Heart left ventricle (tissue), 16 donors: ENCODE results near the gene FRMD1. TPM values are rescaled to one million over a fixed set of nuclear protein-coding genes. Genes with fewer than 3 reads are reported as not detected.

ENCODE experiments used
- ATAC-seq, 4 donors: fragments of 200-7000 bp; cut with Tn5 transposase; one replicate each; pipeline ENCODE4 v1.9.1; 2020 to 2022; ENCODE audit warnings: moderate library complexity in 4 of 4, mild to moderate bottlenecking in 3 of 4, moderate number of reproducible peaks in 1 of 4
- DNase-seq, 5 donors: peaks; one replicate each; pipeline ENCODE4 v3.0.0-alpha.2; 2020
- H3K27ac ChIP-seq, 12 donors: fragments of 200-600 bp; sonication (generic) in 4 of 12; one replicate each; pipeline versions ENCODE4 v1.5.0 to v1.8.0; 2016 to 2022; ENCODE audit warnings: mild to moderate bottlenecking in 2 of 12
- H3K27me3 ChIP-seq, 9 donors: fragments of 200-600 bp; sonication (generic) in 2 of 9; one replicate each; pipeline versions ENCODE4 v1.5.1 to v1.8.0; 2016 to 2022; ENCODE audit warnings: mild to moderate bottlenecking in 3 of 9
- H3K36me3 ChIP-seq, 9 donors: fragments of 200-600 bp; sonication (generic) in 2 of 9; one replicate each; pipeline versions ENCODE4 v1.5.0 to v1.8.0; 2018 to 2022; ENCODE audit warnings: mild to moderate bottlenecking in 2 of 9
- H3K4me1 ChIP-seq, 12 donors: fragments of 200-600 bp; sonication (generic) in 4 of 12; one replicate each; pipeline versions ENCODE4 v1.5.0 to v1.8.0; 2016 to 2022; ENCODE audit warnings: mild to moderate bottlenecking in 3 of 12
- H3K4me3 ChIP-seq, 12 donors: fragments of 200-600 bp; sonication (generic) in 4 of 12; one replicate each; pipeline versions ENCODE4 v1.5.0 to v1.8.0; 2017 to 2022; ENCODE audit warnings: mild to moderate bottlenecking in 9 of 12, moderate library complexity in 4 of 12
- H3K9me3 ChIP-seq, 12 donors: fragments of 200-600 bp; sonication (generic) in 4 of 12; one replicate each; pipeline versions ENCODE4 v1.5.0 to v1.8.0; 2016 to 2022; ENCODE audit warnings: mild to moderate bottlenecking in 1 of 12
- POLR2A ChIP-seq, 2 donors: fragments of 450-650 bp; IDR thresholded peaks; one replicate each; pipeline ENCODE4 v1.6.1; 2017; ENCODE audit warnings: antibody characterized with exemption in 2 of 2, mild to moderate bottlenecking in 2 of 2, moderate library complexity in 2 of 2
- WGBS, 4 donors: extraction: QIAGEN DNeasy Blood & Tissue Kit in 2 of 4; methylation state at CpG; one replicate each; pipeline versions ENCODE4 v1.1.5 to v1.1.7; 2013 to 2018; 5-methylcytosine and 5-hydroxymethylcytosine counted together
- intact Hi-C, 10 donors: fragments of 100-400 bp; cut with DNase I; formaldehyde crosslinking; loops; one replicate each; pipeline versions ENCODE4 v1.11.1 to v1.14.2; 2022
- polyA plus RNA-seq, 2 donors: library from polyadenylated mRNA; stranded (reverse); fragments of 200-250 nt; gene quantifications; one replicate each; pipeline ENCODE4 v1.2.3, GENCODE V29; 2013
- total RNA-seq, 9 donors: library from RNA; depleted of rRNA in 2 of 9; stranded (reverse); fragments of >200 nt in 2 of 9; fragmentation: NEBNext Ultra II Directional in 3 of 9; extraction: Animal tissue kit (Norgen Biotek cat#: 25700) in 3 of 9; gene quantifications; one replicate each; pipeline versions ENCODE4 v1.1.0 to v1.2.4, GENCODE V29; 2016 to 2023
- TF ChIP-seq, protein P1 (sequence below), 12 donors: fragments of 200-600 bp; sonication (generic) in 4 of 12; IDR thresholded peaks; one replicate each; pipeline versions ENCODE4 v1.5.0 to v1.8.0; 2018 to 2022; ENCODE audit warnings: antibody characterized with exemption in 12 of 12, mild to moderate bottlenecking in 5 of 12
- donor health status: ischemic (EF 13 %, LVEDD 7.1; RV severe dilation, severe dysfunction).
- donor health status: healthy with polysubstance abuse.
- donor health status: DM: no; HTN: yes; CAD: no.
- donor health status: DM: no; HTN: no; CAD: no.
- donor health status: ischemic (EF 25% LVEDD 6.9; RV normal size, moderate dysfunction).
- donor health status: ischemic (EF 25% LVEDD 5.7; RV mildly dilated, moderate dysfunction).
- donor health status: healthy.
- donor health status: DM: yes; HTN: yes; CAD: no.
- donor health status: ischemic (EF 35%, LVEDD 5.7; RV mildly dilated, moderate dysfunction).
- donor health status: nonischemic (EF 11% LVEDD 7.7; RV severe dilation, severe dysfunction).
- donor health status: DM: yes; HTN: yes; CAD: no.
- donor health status: PGD.
- donor health status: ischemic (EF 29% LVEDD 5.4; RV normal size, mild dysfunction).
- donor health status: nonischemic (EF 23%, LVEDD 6.1; RV moderate dilation, normal function).

Gene FRMD1
- total and polyA plus RNA-seq, 11 donors: 0.04 to 0.50 (median 0.14) TPM; not detected in 7

DNA sequence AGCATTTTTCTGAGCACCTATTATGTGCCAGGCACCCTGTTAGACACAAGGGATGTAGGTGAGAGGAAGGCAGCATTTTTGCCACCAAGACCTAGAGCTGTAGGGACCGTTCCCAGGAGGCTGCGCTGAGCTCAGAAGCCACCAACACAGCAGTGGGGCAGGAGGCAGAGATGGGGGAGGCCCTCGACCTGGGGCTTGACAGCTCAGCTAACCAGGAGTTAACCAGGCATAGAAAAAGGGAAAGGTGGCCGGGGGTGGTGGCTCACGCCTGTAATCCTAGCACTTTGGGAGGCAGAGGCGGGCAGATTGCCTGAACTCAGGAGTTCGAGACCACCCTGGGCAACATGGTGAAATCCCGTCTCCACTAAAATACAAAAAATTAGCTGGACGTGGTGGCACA is 52.1 kb downstream of the FRMD1 start:
- DNase-seq (peak in 2 of 5 donors; percentile 2 to 11), ATAC-seq (no peak)
- no peaks in the 10 kb centered on the region for H3K36me3 ChIP-seq
- H3K27me3 ChIP-seq: no peaks in the 10 kb centered on the region
- TF ChIP-seq POLR2A (IDR thresholded peaks at IDR 0.05): no peak
- TF ChIP-seq, protein P1, sequence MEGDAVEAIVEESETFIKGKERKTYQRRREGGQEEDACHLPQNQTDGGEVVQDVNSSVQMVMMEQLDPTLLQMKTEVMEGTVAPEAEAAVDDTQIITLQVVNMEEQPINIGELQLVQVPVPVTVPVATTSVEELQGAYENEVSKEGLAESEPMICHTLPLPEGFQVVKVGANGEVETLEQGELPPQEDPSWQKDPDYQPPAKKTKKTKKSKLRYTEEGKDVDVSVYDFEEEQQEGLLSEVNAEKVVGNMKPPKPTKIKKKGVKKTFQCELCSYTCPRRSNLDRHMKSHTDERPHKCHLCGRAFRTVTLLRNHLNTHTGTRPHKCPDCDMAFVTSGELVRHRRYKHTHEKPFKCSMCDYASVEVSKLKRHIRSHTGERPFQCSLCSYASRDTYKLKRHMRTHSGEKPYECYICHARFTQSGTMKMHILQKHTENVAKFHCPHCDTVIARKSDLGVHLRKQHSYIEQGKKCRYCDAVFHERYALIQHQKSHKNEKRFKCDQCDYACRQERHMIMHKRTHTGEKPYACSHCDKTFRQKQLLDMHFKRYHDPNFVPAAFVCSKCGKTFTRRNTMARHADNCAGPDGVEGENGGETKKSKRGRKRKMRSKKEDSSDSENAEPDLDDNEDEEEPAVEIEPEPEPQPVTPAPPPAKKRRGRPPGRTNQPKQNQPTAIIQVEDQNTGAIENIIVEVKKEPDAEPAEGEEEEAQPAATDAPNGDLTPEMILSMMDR (IDR thresholded peaks at IDR 0.05): no peak
- H3K9me3 ChIP-seq: no peaks in the 10 kb centered on the region
- intact Hi-C loops: no loop called here
- H3K27ac ChIP-seq: no peak overlapping the region
- H3K4me1 ChIP-seq: peaks cover 0 to 23% (median 16%) of the 10 kb centered on the region in 12 donors
- WGBS, 4 donors: 92 to 97% (median 95%) methylated on average over 9 of the region's 9 CpGs
- no peak overlapping the region for H3K4me3 ChIP-seq

DNA sequence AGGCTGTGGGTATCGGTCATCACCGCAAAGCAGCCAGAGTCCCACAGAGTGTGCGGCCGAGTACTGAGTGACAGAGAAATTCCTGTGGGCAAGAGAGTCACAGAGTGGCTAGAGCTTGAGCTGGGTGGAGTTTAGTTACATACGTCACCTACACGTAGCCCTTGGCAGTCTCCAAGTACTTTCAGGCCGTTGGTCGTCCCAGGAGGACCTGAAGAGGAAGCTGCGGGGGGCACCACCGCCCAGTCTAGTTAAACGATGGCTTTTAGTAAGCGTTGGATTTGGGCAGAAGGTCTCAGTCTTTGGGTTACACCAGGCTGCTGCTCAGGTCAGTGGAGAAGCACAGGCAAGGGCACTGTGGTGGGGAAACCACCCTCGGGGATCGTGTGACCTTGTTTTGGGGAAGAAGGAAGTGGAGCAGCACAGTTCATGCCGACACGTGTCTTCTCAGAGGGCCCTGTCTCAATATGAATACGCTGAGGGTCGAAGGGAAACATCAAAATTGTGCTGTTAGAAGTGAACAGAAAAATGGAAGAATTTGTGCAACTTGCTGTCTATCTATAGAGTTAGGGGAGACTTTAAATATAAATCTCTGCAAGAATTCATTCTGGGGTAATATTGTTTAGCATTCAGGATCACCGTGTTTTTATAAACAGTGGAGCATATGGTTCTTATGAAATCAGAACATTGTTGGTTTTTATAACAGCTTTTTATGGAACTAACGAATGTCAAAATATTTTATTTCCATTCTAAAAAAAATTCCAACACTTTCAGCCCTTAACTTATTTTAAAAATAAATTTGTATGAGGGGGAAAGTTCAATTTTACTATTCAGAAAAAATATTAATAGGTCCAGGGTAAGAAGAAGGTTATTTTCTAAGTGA is 52.9 kb downstream of the FRMD1 start:
- H3K36me3 ChIP-seq: no peaks in the 10 kb centered on the region
- TF ChIP-seq POLR2A (IDR thresholded peaks at IDR 0.05): no peak
- TF ChIP-seq, protein P1 (IDR thresholded peaks at IDR 0.05): no peak
- intact Hi-C loops: no loop called here
- WGBS, 4 donors: 90 to 96% (median 91%) methylated on average over 20 of the region's 20 CpGs
- DNase-seq (peak in 1 of 5 donors; percentile 7), ATAC-seq (no peak)
- no peaks in the 10 kb centered on the region for H3K9me3 ChIP-seq
- peaks cover 0 to 14% (median 8%) of the 10 kb centered on the region in 12 donors for H3K4me1 ChIP-seq
- H3K4me3 ChIP-seq: no peak overlapping the region
- H3K27ac ChIP-seq: no peak overlapping the region
- no peaks in the 10 kb centered on the region for H3K27me3 ChIP-seq

DNA sequence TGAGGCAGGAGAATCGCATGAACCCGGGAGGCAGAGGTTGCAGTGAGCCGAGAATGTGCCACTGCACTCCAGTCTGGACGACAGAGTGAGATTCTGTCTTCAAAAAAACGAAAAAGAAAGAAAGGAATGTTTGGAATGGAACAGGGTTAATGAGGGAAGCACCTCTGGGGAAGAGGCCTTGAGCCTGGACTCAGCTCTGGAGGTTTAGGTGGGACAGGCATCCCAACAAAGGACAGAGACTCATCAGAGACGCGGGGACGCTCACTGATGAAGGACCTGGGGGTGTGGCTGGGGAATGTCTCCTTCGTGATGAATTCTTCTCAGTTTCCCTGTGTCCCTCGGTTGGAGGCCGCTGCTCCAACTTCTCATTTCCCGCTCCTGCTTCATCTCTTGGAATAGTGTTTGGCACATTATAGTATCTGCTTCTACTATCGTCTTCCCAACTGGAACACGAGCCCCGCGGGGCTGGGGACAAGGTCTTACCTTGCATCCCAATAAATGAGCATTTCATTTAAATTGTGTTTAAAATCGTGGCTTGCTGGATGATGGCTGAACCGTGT is 54.0 kb downstream of the FRMD1 start:
- no peak overlapping the region for H3K4me3 ChIP-seq
- 90 to 93% (median 91%) methylated on average over 18 of the region's 18 CpGs for WGBS, 4 donors

More for the DNA sequence above, 54.0 kb downstream of the FRMD1 start:
- no peak for ATAC-seq
- Histone ChIP-seq H3K27ac (no peak overlapping the region), H3K9me3 (no peaks in the 10 kb centered on the region), H3K27me3 (no peaks in the 10 kb centered on the region), H3K4me1 (peaks cover 0 to 5% (median 1%) of the 10 kb centered on the region in 12 donors), H3K36me3 (no peaks in the 10 kb centered on the region)
- DNase-seq: no peak
- TF ChIP-seq, protein P1 (IDR thresholded peaks at IDR 0.05): no peak
- intact Hi-C loops: no loop called here
